Measurements from ENCODE around the gene SCEL. TPM values are rescaled to one million over a fixed set of nuclear protein-coding genes. Genes with fewer than 3 reads are reported as not detected.

SCEL gene
- total RNA-seq, 1 donor from 2014 or later, result 91.3 TPM

- H3K4me3 ChIP-seq, result no peak overlapping the region
- H3K27me3 ChIP-seq, result no peaks in the 10 kb centered on the region
- no peak for DNase-seq (ENCODE audit: extremely low spot score in 2 of 2)
- TF ChIP-seq POLR2AphosphoS5 (IDR thresholded peaks at IDR 0.05; ENCODE audit: insufficient read depth in 1 of 2, low read depth in 1 of 2) (no peak), CTCF (IDR thresholded peaks at IDR 0.05) (no peak)
- no peaks in the 10 kb centered on the region for H3K9me3 ChIP-seq
- no peaks in the 10 kb centered on the region for H3K36me3 ChIP-seq
- H3K27ac ChIP-seq, result no peak overlapping the region
- intact Hi-C loops (cut with DNase I), result no loop called here
- H3K4me1 ChIP-seq, result no peaks in the 10 kb centered on the region
Observed at GRCh38 chr13:77584106-77584505, 48.6 kb downstream of the SCEL start.

- Histone ChIP-seq H3K9me3 (no peaks in the 10 kb centered on the region), H3K36me3 (no peaks in the 10 kb centered on the region), H3K4me3 (no peak overlapping the region), H3K27ac (no peak overlapping the region), H3K27me3 (no peaks in the 10 kb centered on the region), H3K4me1 (no peaks in the 10 kb centered on the region)
- DNase-seq (ENCODE audit: extremely low spot score in 2 of 2), result no peak
- intact Hi-C loops (cut with DNase I), result no loop called here
- TF ChIP-seq CTCF (IDR thresholded peaks at IDR 0.05), result no peak
Observed at GRCh38 chr13:77595166-77595810, 59.8 kb downstream of the SCEL start.

GRCh38 chr13:77596777-77597176 lies 61.3 kb downstream of the SCEL start:
- no peak for TF ChIP-seq POLR2A (IDR thresholded peaks at IDR 0.05)
- TF ChIP-seq CTCF (IDR thresholded peaks at IDR 0.05), result no peak
- no peak for TF ChIP-seq POLR2AphosphoS5 (IDR thresholded peaks at IDR 0.05; ENCODE audit: insufficient read depth in 1 of 2, low read depth in 1 of 2)
- no peak overlapping the region for H3K27ac ChIP-seq
- H3K36me3 ChIP-seq, result no peaks in the 10 kb centered on the region
- H3K4me1 ChIP-seq, result no peaks in the 10 kb centered on the region
- H3K4me3 ChIP-seq, result no peak overlapping the region
- no peaks in the 10 kb centered on the region for H3K27me3 ChIP-seq
- no peaks in the 10 kb centered on the region for H3K9me3 ChIP-seq
- no peak for DNase-seq (ENCODE audit: extremely low spot score in 2 of 2)
- intact Hi-C loops (cut with DNase I), result no loop called here

DNA sequence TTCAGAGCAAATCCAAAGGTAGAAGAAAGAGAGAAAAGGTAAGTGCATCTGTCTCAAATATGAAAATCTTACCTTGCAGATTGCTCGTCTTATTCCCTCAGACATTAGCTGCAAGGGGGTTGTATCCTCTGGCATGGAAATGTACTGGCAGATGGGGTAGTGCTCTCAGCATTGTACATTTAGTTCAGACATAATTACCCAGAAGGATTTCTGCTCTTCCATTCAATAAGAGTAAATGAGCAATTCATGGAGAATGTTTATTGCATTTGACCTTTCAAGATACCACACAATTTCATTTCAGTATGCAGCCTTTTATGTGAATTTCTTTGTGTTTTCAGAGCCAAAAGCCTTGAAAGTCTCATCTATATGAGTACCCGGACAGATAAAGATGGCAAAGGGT lies 63.8 kb downstream of the SCEL start:
- intact Hi-C loops (cut with DNase I), result no loop called here
- H3K9me3 ChIP-seq, result no peaks in the 10 kb centered on the region
- no peaks in the 10 kb centered on the region for H3K4me1 ChIP-seq
- H3K4me3 ChIP-seq, result no peak overlapping the region
- H3K27me3 ChIP-seq, result no peaks in the 10 kb centered on the region
- H3K27ac ChIP-seq, result no peak overlapping the region
- H3K36me3 ChIP-seq, result no peaks in the 10 kb centered on the region
- TF ChIP-seq POLR2A (IDR thresholded peaks at IDR 0.05) (no peak), CTCF (IDR thresholded peaks at IDR 0.05) (no peak), POLR2AphosphoS5 (IDR thresholded peaks at IDR 0.05; ENCODE audit: insufficient read depth in 1 of 2, low read depth in 1 of 2) (no peak)
- no peak for DNase-seq (ENCODE audit: extremely low spot score in 2 of 2)

DNA sequence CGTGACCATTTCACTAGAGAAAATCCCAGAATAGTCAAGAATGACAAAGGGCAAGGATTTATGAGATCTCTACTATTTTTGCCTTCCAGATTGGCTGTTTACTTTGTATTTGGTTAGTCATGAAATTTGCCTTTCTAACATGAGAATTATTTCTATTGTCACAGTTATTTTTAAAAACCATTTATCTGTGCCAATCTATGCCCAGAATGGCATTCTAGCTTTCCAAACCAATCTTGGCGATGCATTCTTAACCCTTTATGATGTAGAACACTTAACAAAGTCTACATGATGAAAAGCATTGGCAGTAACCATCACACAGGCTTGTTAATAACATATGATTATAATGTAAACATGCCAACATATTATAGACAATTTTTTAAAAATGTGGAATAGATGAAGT lies 65.2 kb downstream of the SCEL start:
- Histone ChIP-seq H3K4me1 (no peaks in the 10 kb centered on the region), H3K36me3 (no peaks in the 10 kb centered on the region), H3K4me3 (no peak overlapping the region), H3K27me3 (no peaks in the 10 kb centered on the region), H3K9me3 (no peaks in the 10 kb centered on the region), H3K27ac (no peak overlapping the region)
- TF ChIP-seq POLR2A (IDR thresholded peaks at IDR 0.05), result no peak
- no peak for TF ChIP-seq POLR2AphosphoS5 (IDR thresholded peaks at IDR 0.05; ENCODE audit: insufficient read depth in 1 of 2, low read depth in 1 of 2)
- no peak for TF ChIP-seq CTCF (IDR thresholded peaks at IDR 0.05)
- intact Hi-C loops (cut with DNase I), result no loop called here
- DNase-seq (ENCODE audit: extremely low spot score in 2 of 2), result no peak
